GM12878 (cell line): Measurements from ENCODE around the gene CD33.

Experiments
- EZH2 ChIP-seq: IDR thresholded peaks from 2 replicates; pipeline ENCODE4 v1.6.1; 2012; ENCODE audit warnings: low read depth, mild to moderate bottlenecking, control low read depth, inconsistent platforms, low read length, borderline replicate concordance; ENCODE audit not compliant: control insufficient read depth
- IKZF1 ChIP-seq: fragments of 450-650 bp; conservative IDR thresholded peaks from 2 replicates; pipeline ENCODE4 v1.6.1; 2017; ENCODE audit warnings: antibody characterized with exemption, mild to moderate bottlenecking
- TF ChIP-seq, protein P1 (sequence below): fragments of 450-650 bp; IDR thresholded peaks from 2 replicates; pipeline ENCODE4 v1.6.1; 2016; ENCODE audit warnings: mild to moderate bottlenecking
- TF ChIP-seq, protein P2 (sequence below), 3 experiments: IDR thresholded peaks in 2 of 3; conservative IDR thresholded peaks in 1 of 3; 2 replicates each; pipeline ENCODE4 v1.5.1; 2011; ENCODE audit warnings: low read depth in 3 of 3, low read length in 3 of 3, mild to moderate bottlenecking in 3 of 3, control low read depth in 2 of 3, moderate library complexity in 2 of 3, inconsistent platforms in 1 of 3, mixed read lengths in 1 of 3; ENCODE audit not compliant: control insufficient read depth in 2 of 3, insufficient read depth in 1 of 3; ENCODE audit errors: extremely low read depth in 1 of 3

DNA sequence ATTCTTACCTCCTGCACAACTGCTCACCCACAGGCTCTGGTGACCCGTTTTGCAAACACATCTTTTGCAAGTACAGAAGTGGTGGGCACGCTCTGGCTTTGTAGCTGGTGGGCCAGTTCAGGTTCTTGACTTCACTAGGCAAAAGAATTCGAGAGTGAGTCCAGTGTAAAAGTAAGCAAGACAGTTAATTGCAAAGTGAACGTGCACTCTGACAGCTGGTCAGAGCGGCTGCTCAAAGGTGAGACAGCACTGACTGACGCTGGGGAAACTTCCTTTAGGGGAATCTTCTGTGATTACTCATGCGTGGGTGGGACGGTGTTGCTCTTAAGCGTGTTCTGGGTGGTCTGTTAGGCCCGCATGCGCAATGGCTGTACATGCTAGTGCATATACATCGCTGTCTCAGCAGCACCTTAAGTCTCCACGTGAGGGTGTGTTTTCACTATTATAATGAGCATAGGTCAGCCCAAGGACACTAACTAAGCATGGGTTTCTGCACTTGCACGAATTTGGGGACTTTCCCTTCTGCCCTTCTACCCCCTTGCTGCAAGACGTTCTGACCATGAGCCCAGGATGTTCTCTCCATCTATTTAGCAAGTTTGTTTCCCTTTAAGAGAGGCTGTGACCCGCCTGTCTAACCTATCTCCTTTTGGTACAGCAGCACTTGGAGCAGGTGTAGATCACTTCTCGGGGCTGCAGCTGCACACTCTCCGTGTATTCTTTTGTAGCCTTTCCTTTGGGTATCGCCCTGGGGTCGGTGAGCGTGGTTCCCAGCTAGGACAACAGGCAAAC is 30.2 kb upstream of the CD33 start:
- TF ChIP-seq EZH2 (no peak), IKZF1 (no peak)
- TF ChIP-seq, protein P1, sequence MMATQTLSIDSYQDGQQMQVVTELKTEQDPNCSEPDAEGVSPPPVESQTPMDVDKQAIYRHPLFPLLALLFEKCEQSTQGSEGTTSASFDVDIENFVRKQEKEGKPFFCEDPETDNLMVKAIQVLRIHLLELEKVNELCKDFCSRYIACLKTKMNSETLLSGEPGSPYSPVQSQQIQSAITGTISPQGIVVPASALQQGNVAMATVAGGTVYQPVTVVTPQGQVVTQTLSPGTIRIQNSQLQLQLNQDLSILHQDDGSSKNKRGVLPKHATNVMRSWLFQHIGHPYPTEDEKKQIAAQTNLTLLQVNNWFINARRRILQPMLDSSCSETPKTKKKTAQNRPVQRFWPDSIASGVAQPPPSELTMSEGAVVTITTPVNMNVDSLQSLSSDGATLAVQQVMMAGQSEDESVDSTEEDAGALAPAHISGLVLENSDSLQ: no peak
- TF ChIP-seq, protein P2, sequence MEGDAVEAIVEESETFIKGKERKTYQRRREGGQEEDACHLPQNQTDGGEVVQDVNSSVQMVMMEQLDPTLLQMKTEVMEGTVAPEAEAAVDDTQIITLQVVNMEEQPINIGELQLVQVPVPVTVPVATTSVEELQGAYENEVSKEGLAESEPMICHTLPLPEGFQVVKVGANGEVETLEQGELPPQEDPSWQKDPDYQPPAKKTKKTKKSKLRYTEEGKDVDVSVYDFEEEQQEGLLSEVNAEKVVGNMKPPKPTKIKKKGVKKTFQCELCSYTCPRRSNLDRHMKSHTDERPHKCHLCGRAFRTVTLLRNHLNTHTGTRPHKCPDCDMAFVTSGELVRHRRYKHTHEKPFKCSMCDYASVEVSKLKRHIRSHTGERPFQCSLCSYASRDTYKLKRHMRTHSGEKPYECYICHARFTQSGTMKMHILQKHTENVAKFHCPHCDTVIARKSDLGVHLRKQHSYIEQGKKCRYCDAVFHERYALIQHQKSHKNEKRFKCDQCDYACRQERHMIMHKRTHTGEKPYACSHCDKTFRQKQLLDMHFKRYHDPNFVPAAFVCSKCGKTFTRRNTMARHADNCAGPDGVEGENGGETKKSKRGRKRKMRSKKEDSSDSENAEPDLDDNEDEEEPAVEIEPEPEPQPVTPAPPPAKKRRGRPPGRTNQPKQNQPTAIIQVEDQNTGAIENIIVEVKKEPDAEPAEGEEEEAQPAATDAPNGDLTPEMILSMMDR (IDR thresholded peaks at IDR 0.05 in 2 of 3, conservative IDR thresholded peaks at IDR 0.05 in 1 of 3; ENCODE audit: control insufficient read depth in 2 of 3, extremely low read depth in 1 of 3, insufficient read depth in 1 of 3, low read depth in 3 of 3, low read length in 3 of 3): no peak
